Liver (tissue), 9 donors: ENCODE results near the gene F2R. TPM values are rescaled to one million over a fixed set of nuclear protein-coding genes. Genes with fewer than 3 reads are reported as not detected.

Experiments
- DNase-seq: peaks from one replicate; pipeline ENCODE4 v3.0.0-alpha.2; 2017; ENCODE audit warnings: low spot score
- H3K27ac ChIP-seq, 2 donors: one replicate each; pipeline ENCODE4 v1.7.0; 2013; ENCODE audit warnings: inconsistent platforms in 2 of 2, low read length in 2 of 2, control low read depth in 1 of 2, low read depth in 1 of 2, mild to moderate bottlenecking in 1 of 2
- H3K27me3 ChIP-seq, 4 donors: one replicate each; pipeline versions ENCODE4 v1.6.1 to v1.7.0; 2013; ENCODE audit warnings: low read length in 3 of 4, inconsistent platforms in 1 of 4, mild to moderate bottlenecking in 1 of 4, moderate library complexity in 1 of 4; ENCODE audit not compliant: control insufficient read depth in 4 of 4, insufficient read depth in 4 of 4
- H3K36me3 ChIP-seq, 4 donors: one replicate each; pipeline versions ENCODE4 v1.6.1 to v1.7.0; 2013; ENCODE audit warnings: low read length in 3 of 4, mild to moderate bottlenecking in 3 of 4, low read depth in 1 of 4, moderate library complexity in 1 of 4; ENCODE audit not compliant: control insufficient read depth in 4 of 4, insufficient read depth in 3 of 4
- H3K4me1 ChIP-seq, 4 donors: one replicate each; pipeline versions ENCODE4 v1.6.1 to v1.7.0; 2013; ENCODE audit warnings: low read length in 3 of 4, mild to moderate bottlenecking in 3 of 4, moderate library complexity in 1 of 4; ENCODE audit not compliant: control insufficient read depth in 4 of 4, insufficient read depth in 4 of 4
- H3K4me3 ChIP-seq, 3 donors: one replicate each; pipeline versions ENCODE4 v1.6.1 to v1.7.0; 2013; ENCODE audit warnings: low read length in 3 of 3, control low read depth in 1 of 3, low read depth in 1 of 3, mild to moderate bottlenecking in 1 of 3
- H3K9ac ChIP-seq, 2 donors: one replicate each; pipeline ENCODE4 v1.7.0; 2013; ENCODE audit warnings: low read length in 2 of 2, mild to moderate bottlenecking in 2 of 2, moderate library complexity in 2 of 2, control low read depth in 1 of 2, low read depth in 1 of 2
- H3K9me3 ChIP-seq, 4 donors: one replicate each; pipeline versions ENCODE4 v1.6.1 to v1.7.0; 2013; ENCODE audit warnings: low read length in 3 of 4; ENCODE audit not compliant: control insufficient read depth in 4 of 4
- EGR1 ChIP-seq, 2 donors: IDR thresholded peaks; 2 replicates each; pipeline ENCODE4 v1.6.1; 2016 to 2018; ENCODE audit warnings: antibody characterized with exemption in 2 of 2, low read depth in 2 of 2
- FOXA1 ChIP-seq: IDR thresholded peaks from 2 replicates; pipeline ENCODE4 v1.6.1; 2016; ENCODE audit warnings: antibody characterized with exemption
- FOXA2 ChIP-seq: IDR thresholded peaks from 2 replicates; pipeline ENCODE4 v1.6.1; 2016; ENCODE audit warnings: antibody characterized with exemption
- GABPA ChIP-seq, 2 donors: IDR thresholded peaks in 1 of 2; conservative IDR thresholded peaks in 1 of 2; 2 replicates each; pipeline ENCODE4 v1.6.1; 2016; ENCODE audit warnings: antibody characterized with exemption in 2 of 2, mild to moderate bottlenecking in 1 of 2, moderate library complexity in 1 of 2
- HNF4A ChIP-seq, 2 donors: conservative IDR thresholded peaks; 2 replicates each; pipeline ENCODE4 v1.6.1; 2016; ENCODE audit warnings: antibody characterized with exemption in 2 of 2, mild to moderate bottlenecking in 2 of 2
- HNF4G ChIP-seq: IDR thresholded peaks from 2 replicates; pipeline ENCODE4 v1.6.1; 2016; ENCODE audit warnings: antibody characterized with exemption
- NR2F2 ChIP-seq: IDR thresholded peaks from 2 replicates; pipeline ENCODE4 v1.6.1; 2016; ENCODE audit warnings: antibody characterized with exemption
- RAD21 ChIP-seq, 2 donors: IDR thresholded peaks; 2 replicates each; pipeline ENCODE4 v1.6.1; 2016; ENCODE audit warnings: antibody characterized with exemption in 2 of 2, mild to moderate bottlenecking in 2 of 2
- SP1 ChIP-seq: IDR thresholded peaks from 2 replicates; pipeline ENCODE4 v1.6.1; 2018; ENCODE audit warnings: antibody characterized with exemption, mild to moderate bottlenecking
- TAF1 ChIP-seq: conservative IDR thresholded peaks from 2 replicates; pipeline ENCODE4 v1.6.1; 2016; ENCODE audit warnings: antibody characterized with exemption, mild to moderate bottlenecking
- YY1 ChIP-seq: IDR thresholded peaks from 2 replicates; pipeline ENCODE4 v1.6.1; 2016; ENCODE audit warnings: antibody characterized with exemption, mild to moderate bottlenecking
- WGBS: extraction: QIAGEN DNeasy Blood & Tissue Kit; methylation state at CpG from one replicate; pipeline ENCODE4 v1.1.7; 2013; 5-methylcytosine and 5-hydroxymethylcytosine counted together
- polyA plus RNA-seq, 2 donors: library from polyadenylated mRNA; stranded (reverse) in 1 of 2; unstranded in 1 of 2; fragments of 200-250 nt in 1 of 2; fragments of >200 nt in 1 of 2; fragmentation: Nextera tagmentation in 1 of 2; extraction: Ambion mirVana in 1 of 2; gene quantifications; one replicate each; pipeline versions ENCODE4 v1.2.1 to v1.2.3, GENCODE V29; 2013 to 2015
- total RNA-seq, 2 donors: library from RNA; depleted of rRNA; stranded (reverse); fragments of >200 nt; gene quantifications; one replicate each; pipeline ENCODE4 v1.2.3, GENCODE V29; 2014
- TF ChIP-seq, protein P1 (sequence below): IDR thresholded peaks from 2 replicates; pipeline ENCODE4 v1.6.1; 2016; ENCODE audit warnings: antibody characterized with exemption
- TF ChIP-seq, protein P2 (sequence below): IDR thresholded peaks from 2 replicates; pipeline ENCODE4 v1.6.1; 2016; ENCODE audit warnings: antibody characterized with exemption
- TF ChIP-seq, protein P3 (sequence below): IDR thresholded peaks from 2 replicates; pipeline ENCODE4 v1.6.1; 2016; ENCODE audit warnings: antibody characterized with exemption, mild to moderate bottlenecking
- TF ChIP-seq, protein P4 (sequence below): IDR thresholded peaks from 2 replicates; pipeline ENCODE4 v1.6.1; 2016; ENCODE audit warnings: antibody characterized with exemption
- donor health status: healthy.
- donor health status: healthy.
- donor health status: healthy.
- donor health status: healthy.
- donor health status: healthy.

The F2R gene
- total and polyA plus RNA-seq, 4 donors, result 5.9 to 18.7 (median 9.5) TPM

DNA sequence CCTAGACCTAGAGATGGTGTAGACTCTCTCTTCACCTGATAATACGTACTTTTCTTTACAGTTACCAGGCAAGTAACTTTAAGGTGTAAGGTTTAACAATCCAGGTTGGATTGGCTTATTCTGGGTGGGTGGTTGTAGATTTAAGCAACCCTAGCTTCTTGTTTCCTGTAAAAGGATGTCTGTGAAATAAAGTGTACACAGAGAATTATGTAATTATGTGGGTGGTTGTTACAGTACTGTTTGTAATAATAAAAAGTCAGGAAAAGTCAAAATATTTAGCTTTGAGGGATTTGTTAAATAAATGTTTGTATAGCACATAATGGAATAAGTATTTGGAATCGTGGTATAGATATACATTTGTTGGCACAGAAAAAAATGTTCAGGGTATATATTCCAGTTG is 43.7 kb upstream of the F2R start:
- Histone ChIP-seq H3K4me3 (no peak overlapping the region), H3K27me3 (no peaks in the 10 kb centered on the region), H3K9me3 (no peaks in the 10 kb centered on the region), H3K9ac (no peak overlapping the region), H3K27ac (no peak overlapping the region), H3K4me1 (no peaks in the 10 kb centered on the region), H3K36me3 (peaks cover 4 to 59% (median 49%) of the 10 kb centered on the region in 4 donors)
- no peak for DNase-seq
- 77% methylated on average over 2 of the region's 2 CpGs for WGBS
- no peak for TF ChIP-seq GABPA (IDR thresholded peaks at IDR 0.05 in 1 of 2, conservative IDR thresholded peaks at IDR 0.05 in 1 of 2)
- no peak for TF ChIP-seq TAF1
- TF ChIP-seq, protein P1, sequence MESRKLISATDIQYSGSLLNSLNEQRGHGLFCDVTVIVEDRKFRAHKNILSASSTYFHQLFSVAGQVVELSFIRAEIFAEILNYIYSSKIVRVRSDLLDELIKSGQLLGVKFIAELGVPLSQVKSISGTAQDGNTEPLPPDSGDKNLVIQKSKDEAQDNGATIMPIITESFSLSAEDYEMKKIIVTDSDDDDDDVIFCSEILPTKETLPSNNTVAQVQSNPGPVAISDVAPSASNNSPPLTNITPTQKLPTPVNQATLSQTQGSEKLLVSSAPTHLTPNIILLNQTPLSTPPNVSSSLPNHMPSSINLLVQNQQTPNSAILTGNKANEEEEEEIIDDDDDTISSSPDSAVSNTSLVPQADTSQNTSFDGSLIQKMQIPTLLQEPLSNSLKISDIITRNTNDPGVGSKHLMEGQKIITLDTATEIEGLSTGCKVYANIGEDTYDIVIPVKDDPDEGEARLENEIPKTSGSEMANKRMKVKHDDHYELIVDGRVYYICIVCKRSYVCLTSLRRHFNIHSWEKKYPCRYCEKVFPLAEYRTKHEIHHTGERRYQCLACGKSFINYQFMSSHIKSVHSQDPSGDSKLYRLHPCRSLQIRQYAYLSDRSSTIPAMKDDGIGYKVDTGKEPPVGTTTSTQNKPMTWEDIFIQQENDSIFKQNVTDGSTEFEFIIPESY, result no peak
- TF ChIP-seq HNF4A (conservative IDR thresholded peaks at IDR 0.05), result no peak
- no peak for TF ChIP-seq EGR1 (IDR thresholded peaks at IDR 0.05; ENCODE audit: low read depth in 2 of 2)

DNA sequence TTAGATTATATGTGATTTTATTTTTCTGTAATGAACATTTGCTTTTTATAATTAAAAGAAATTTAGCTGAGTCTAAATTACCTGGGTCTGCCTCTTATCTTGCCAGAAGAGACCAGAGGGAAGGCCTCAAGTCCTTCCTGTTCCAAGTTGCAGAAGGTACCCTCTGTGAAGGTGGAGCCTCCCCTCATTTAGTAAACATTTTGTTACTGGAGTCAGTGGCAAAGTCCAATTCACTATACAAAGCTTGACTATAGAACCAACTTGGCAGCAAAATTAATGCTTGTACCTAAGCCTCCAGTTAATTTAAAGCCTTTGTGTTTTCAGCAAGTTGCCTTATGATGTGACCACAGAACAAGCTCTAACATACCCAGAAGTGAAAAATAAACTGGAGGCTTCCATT is 42.8 kb upstream of the F2R start:
- H3K4me1 ChIP-seq, result no peaks in the 10 kb centered on the region
- no peak overlapping the region for H3K27ac ChIP-seq
- DNase-seq, result no peak
- H3K4me3 ChIP-seq, result no peak overlapping the region
- TF ChIP-seq YY1 (no peak), HNF4A (conservative IDR thresholded peaks at IDR 0.05) (peak in 1 of 2 donors; percentile 35), TAF1 (no peak), FOXA1 (no peak)
- H3K9me3 ChIP-seq, result no peaks in the 10 kb centered on the region
- no peak overlapping the region for H3K9ac ChIP-seq
- H3K36me3 ChIP-seq, result peaks cover 5 to 64% (median 47%) of the 10 kb centered on the region in 4 donors
- no peaks in the 10 kb centered on the region for H3K27me3 ChIP-seq

DNA sequence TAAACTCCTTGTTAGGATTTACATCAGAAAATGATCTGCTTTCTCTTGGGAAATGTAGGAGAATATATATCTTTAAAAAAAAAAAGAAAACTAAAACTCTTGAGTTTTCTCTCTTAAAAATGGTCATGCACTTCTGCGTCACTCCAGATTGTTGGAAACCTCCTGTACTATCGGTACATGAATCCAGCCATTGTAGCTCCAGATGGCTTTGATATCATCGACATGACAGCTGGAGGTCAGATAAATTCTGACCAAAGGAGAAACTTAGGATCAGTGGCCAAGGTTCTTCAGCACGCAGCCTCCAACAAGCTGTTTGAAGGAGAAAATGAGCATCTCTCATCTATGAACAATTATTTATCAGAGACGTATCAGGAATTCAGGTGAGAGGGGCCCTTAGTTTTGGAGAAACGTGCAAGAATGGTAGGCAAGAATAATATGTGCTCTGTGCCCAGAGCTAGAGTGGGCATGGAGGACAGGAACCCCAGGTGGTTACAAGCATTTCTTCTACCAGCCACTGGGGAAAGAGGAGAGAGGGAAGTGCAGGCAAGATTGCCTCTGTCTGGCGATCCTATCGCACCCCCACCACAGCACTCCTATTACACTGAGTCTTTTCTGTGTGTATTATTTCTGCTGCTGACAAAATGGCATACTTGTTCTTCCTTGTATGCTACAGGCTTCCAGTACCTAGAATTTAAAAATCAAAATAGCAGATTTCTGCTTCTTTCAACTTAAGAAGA is 41.4 kb upstream of the F2R start:
- Histone ChIP-seq H3K36me3 (peaks cover 5 to 60% (median 46%) of the 10 kb centered on the region in 4 donors), H3K27ac (no peak overlapping the region), H3K27me3 (no peaks in the 10 kb centered on the region), H3K9ac (no peak overlapping the region), H3K4me1 (no peaks in the 10 kb centered on the region), H3K4me3 (no peak overlapping the region), H3K9me3 (no peaks in the 10 kb centered on the region)
- WGBS, result 90% methylated on average over 8 of the region's 8 CpGs
- DNase-seq, result no peak
- TF ChIP-seq, protein P2, sequence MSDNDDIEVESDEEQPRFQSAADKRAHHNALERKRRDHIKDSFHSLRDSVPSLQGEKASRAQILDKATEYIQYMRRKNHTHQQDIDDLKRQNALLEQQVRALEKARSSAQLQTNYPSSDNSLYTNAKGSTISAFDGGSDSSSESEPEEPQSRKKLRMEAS, result no peak

DNA sequence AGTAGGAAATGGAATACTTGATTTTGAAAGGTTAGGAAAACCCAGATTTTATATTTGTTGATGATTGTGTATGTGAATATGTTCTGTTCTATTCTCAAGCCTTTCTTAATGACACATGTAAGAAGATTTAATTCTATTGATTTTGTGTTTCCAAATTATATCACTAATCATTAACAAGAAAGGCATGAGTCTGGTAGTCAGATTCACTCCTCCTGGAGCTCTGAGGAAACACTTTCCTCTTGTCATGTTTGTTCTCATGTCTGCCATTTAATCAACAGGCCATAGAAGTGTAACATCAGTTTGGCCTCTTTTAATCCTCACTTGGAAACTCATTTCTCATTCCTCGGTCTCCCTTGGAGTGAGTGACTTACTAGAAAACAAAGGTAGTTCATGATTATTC is 40.6 kb upstream of the F2R start:
- DNase-seq, result no peak
- no peaks in the 10 kb centered on the region for H3K4me1 ChIP-seq
- H3K9ac ChIP-seq, result no peak overlapping the region
- 96% methylated on average over 1 of the region's 1 CpG for WGBS
- no peak overlapping the region for H3K27ac ChIP-seq
- no peaks in the 10 kb centered on the region for H3K27me3 ChIP-seq
- no peaks in the 10 kb centered on the region for H3K9me3 ChIP-seq
- peaks cover 5 to 56% (median 43%) of the 10 kb centered on the region in 4 donors for H3K36me3 ChIP-seq
- H3K4me3 ChIP-seq, result no peak overlapping the region
- TF ChIP-seq, protein P3, sequence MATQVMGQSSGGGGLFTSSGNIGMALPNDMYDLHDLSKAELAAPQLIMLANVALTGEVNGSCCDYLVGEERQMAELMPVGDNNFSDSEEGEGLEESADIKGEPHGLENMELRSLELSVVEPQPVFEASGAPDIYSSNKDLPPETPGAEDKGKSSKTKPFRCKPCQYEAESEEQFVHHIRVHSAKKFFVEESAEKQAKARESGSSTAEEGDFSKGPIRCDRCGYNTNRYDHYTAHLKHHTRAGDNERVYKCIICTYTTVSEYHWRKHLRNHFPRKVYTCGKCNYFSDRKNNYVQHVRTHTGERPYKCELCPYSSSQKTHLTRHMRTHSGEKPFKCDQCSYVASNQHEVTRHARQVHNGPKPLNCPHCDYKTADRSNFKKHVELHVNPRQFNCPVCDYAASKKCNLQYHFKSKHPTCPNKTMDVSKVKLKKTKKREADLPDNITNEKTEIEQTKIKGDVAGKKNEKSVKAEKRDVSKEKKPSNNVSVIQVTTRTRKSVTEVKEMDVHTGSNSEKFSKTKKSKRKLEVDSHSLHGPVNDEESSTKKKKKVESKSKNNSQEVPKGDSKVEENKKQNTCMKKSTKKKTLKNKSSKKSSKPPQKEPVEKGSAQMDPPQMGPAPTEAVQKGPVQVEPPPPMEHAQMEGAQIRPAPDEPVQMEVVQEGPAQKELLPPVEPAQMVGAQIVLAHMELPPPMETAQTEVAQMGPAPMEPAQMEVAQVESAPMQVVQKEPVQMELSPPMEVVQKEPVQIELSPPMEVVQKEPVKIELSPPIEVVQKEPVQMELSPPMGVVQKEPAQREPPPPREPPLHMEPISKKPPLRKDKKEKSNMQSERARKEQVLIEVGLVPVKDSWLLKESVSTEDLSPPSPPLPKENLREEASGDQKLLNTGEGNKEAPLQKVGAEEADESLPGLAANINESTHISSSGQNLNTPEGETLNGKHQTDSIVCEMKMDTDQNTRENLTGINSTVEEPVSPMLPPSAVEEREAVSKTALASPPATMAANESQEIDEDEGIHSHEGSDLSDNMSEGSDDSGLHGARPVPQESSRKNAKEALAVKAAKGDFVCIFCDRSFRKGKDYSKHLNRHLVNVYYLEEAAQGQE, result no peak
- TF ChIP-seq RAD21 (IDR thresholded peaks at IDR 0.05) (no peak), TAF1 (no peak), YY1 (no peak), NR2F2 (no peak), EGR1 (IDR thresholded peaks at IDR 0.05; ENCODE audit: low read depth in 2 of 2) (no peak), SP1 (no peak), FOXA2 (no peak), HNF4A (conservative IDR thresholded peaks at IDR 0.05) (no peak), GABPA (IDR thresholded peaks at IDR 0.05 in 1 of 2, conservative IDR thresholded peaks at IDR 0.05 in 1 of 2) (no peak), FOXA1 (no peak), HNF4G (no peak)
- TF ChIP-seq, protein P4, sequence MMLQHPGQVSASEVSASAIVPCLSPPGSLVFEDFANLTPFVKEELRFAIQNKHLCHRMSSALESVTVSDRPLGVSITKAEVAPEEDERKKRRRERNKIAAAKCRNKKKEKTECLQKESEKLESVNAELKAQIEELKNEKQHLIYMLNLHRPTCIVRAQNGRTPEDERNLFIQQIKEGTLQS, result no peak
- TF ChIP-seq, protein P2, result no peak
